ENCODE data around the gene STIM2. TPM values are rescaled to one million over a fixed set of nuclear protein-coding genes. Genes with fewer than 3 reads are reported as not detected.

The STIM2 gene
- total and polyA plus RNA-seq, 9 of the 15 experiments (the other 6 are each of a cell fraction or from before 2014, with no cell fraction given) = 7.2 to 26.8 (median 15.4) TPM

DNA sequence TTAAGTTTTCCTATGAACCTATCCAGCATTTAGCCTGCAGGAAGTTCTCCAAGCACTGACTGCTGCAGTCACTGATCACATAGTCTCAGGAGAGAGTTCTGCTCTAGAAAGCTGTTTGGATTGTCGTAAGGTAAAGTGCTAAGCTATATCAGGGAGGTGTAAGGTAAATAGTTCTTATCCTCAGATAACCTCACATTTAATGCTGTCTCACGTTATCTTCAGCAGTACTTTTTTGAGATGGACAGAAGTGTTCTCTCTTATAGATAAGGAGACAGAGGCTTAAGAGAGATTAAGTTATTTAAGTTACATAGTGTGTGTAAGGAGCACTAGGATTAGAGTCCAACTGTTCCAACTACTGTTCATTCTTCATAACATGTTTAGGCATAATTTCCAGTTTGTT is 77.9 kb downstream of the STIM2 start (continued):
- TF ChIP-seq, protein P1, sequence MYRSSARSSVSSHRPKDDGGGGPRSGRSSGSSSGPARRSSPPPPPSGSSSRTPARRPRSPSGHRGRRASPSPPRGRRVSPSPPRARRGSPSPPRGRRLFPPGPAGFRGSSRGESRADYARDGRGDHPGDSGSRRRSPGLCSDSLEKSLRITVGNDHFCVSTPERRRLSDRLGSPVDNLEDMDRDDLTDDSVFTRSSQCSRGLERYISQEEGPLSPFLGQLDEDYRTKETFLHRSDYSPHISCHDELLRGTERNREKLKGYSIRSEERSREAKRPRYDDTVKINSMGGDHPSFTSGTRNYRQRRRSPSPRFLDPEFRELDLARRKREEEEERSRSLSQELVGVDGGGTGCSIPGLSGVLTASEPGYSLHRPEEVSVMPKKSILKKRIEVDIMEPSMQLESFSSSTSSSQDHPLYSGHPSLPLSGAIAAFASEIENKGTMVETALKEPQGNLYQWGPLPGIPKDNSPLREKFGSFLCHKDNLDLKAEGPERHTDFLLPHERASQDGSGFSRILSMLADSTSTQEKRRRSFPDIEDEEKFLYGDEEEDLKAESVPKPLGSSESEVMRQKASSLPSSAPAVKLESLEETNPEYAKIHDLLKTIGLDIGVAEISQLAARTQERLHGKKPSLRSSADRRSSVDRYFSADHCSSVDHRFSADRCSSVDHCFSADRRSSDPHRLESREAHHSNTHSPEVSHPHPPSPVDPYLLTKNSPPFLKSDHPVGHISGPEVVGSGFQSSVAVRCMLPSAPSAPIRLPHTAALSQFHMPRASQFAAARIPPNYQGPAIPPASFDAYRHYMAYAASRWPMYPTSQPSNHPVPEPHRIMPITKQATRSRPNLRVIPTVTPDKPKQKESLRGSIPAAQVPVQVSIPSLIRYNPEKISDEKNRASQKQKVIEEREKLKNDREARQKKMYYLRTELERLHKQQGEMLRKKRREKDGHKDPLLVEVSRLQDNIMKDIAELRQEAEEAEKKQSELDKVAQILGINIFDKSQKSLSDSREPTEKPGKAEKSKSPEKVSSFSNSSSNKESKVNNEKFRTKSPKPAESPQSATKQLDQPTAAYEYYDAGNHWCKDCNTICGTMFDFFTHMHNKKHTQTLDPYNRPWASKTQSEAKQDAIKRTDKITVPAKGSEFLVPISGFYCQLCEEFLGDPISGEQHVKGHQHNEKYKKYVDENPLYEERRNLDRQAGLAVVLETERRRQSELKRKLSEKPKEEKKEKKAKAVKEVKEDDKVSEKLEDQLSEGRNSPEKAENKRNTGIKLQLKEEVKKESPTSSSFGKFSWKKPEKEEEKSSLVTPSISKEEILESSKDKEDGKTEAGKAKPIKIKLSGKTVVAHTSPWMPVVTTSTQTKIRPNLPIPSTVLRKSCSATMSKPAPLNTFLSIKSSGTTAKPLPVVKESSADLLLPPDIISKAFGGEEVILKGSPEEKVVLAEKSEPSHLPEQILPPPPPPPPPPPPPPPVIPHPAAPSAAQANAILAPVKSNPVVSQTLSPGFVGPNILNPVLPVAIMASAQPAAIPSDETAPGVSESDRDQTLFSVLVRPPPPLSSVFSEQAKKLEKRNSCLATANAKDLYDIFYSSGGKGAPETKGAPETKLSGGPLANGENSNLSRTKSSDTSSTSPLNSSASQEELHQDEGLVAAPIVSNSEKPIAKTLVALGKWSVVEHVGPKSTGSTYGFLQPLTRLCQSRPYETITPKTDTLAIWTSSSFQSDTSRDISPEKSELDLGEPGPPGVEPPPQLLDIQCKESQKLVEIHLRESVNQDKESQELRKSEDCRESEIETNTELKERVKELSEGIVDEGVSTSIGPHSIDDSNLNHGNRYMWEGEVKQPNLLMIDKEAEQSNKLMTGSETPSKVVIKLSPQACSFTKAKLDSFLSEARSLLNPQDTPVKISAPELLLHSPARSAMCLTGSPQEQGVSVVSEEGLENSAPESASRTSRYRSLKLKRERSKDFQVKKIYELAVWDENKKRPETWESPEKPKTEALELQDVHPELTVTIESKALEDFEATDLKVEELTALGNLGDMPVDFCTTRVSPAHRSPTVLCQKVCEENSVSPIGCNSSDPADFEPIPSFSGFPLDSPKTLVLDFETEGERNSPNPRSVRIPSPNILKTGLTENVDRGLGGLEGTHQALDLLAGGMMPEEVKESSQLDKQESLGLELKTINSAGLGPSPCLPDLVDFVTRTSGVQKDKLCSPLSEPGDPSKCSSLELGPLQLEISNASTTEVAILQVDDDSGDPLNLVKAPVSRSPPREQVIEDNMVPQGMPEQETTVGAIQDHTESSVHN (IDR thresholded peaks at IDR 0.05; ENCODE audit: borderline replicate concordance in 1 of 2, low read depth in 1 of 2) = no peak
- TF ChIP-seq POLR2AphosphoS5 (IDR thresholded peaks at IDR 0.05; ENCODE audit: control insufficient read depth, insufficient read depth, low read depth, low read length) (no peak), NR2C2 (CRISPR knock-in tag; IDR thresholded peaks at IDR 0.05) (no peak), NR2C2 (tag; IDR thresholded peaks at IDR 0.05) (no peak), SMARCB1 (IDR thresholded peaks at IDR 0.05; ENCODE audit: insufficient read length, low read depth) (no peak), RCOR1 (IDR thresholded peaks at IDR 0.05; ENCODE audit: borderline replicate concordance in 1 of 2, low read depth in 2 of 2, low read length in 2 of 2) (peak in 1 of 2 experiments; percentile 44; a peak in 1 of 4 replicates), NCOA1 (IDR thresholded peaks at IDR 0.05; ENCODE audit: low read depth) (0 out of 2 replicates have a peak, but pooled peaks have one; percentile 17), TCF3 (CRISPR knock-in tag; IDR thresholded peaks at IDR 0.05) (peak; percentile 45), BRF2 (IDR thresholded peaks at IDR 0.05; ENCODE audit: borderline replicate concordance, insufficient read depth, insufficient read length) (no peak), THRAP3 (IDR thresholded peaks at IDR 0.05; ENCODE audit: borderline replicate concordance) (no peak), ID3 (CRISPR knock-in tag; IDR thresholded peaks at IDR 0.05) (no peak), ID3 (tag; IDR thresholded peaks at IDR 0.05) (no peak), BDP1 (IDR thresholded peaks at IDR 0.05; ENCODE audit: insufficient read depth, insufficient read length) (no peak), MCM2 (IDR thresholded peaks at IDR 0.05; ENCODE audit: low read depth) (no peak), MTA2 (IDR thresholded peaks at IDR 0.05; ENCODE audit: low read depth) (peak; percentile 57), SMARCC2 (IDR thresholded peaks at IDR 0.05; ENCODE audit: low read depth) (no peak), EP300 (IDR thresholded peaks at IDR 0.05; ENCODE audit: low read length) (peak; percentile 73), KLF6 (CRISPR knock-in tag; IDR thresholded peaks at IDR 0.05; ENCODE audit: borderline replicate concordance) (no peak), CBFA2T2 (conservative IDR thresholded peaks at IDR 0.05) (peak; percentile 79), CTBP1 (IDR thresholded peaks at IDR 0.05; ENCODE audit: borderline replicate concordance) (peak; percentile 28; the same call in 1 of the 2 replicates), ZNF436 (CRISPR knock-in tag; IDR thresholded peaks at IDR 0.05) (no peak)

Measured in K562 (cell line).